HG02571 (cell line): ENCODE measurements around the gene APBB1IP.
A peak's percentile ranks its signal among the peaks of the same experiment; 100 is the strongest.
"Not testable (repeated sequence)": the region's sequence is repeated elsewhere in the genome, so short reads cannot be mapped to it uniquely, and the experiment has no call there.

Experiments used
- ATAC-seq: cut with Tn5 transposase; IDR thresholded peaks from one replicate; pipeline ENCODE4 v1.9.1; 2021; ENCODE audit warnings: mild to moderate bottlenecking, moderate library complexity; ENCODE audit not compliant: unreplicated experiment

The APBB1IP gene, protein sequence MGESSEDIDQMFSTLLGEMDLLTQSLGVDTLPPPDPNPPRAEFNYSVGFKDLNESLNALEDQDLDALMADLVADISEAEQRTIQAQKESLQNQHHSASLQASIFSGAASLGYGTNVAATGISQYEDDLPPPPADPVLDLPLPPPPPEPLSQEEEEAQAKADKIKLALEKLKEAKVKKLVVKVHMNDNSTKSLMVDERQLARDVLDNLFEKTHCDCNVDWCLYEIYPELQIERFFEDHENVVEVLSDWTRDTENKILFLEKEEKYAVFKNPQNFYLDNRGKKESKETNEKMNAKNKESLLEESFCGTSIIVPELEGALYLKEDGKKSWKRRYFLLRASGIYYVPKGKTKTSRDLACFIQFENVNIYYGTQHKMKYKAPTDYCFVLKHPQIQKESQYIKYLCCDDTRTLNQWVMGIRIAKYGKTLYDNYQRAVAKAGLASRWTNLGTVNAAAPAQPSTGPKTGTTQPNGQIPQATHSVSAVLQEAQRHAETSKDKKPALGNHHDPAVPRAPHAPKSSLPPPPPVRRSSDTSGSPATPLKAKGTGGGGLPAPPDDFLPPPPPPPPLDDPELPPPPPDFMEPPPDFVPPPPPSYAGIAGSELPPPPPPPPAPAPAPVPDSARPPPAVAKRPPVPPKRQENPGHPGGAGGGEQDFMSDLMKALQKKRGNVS

DNA sequence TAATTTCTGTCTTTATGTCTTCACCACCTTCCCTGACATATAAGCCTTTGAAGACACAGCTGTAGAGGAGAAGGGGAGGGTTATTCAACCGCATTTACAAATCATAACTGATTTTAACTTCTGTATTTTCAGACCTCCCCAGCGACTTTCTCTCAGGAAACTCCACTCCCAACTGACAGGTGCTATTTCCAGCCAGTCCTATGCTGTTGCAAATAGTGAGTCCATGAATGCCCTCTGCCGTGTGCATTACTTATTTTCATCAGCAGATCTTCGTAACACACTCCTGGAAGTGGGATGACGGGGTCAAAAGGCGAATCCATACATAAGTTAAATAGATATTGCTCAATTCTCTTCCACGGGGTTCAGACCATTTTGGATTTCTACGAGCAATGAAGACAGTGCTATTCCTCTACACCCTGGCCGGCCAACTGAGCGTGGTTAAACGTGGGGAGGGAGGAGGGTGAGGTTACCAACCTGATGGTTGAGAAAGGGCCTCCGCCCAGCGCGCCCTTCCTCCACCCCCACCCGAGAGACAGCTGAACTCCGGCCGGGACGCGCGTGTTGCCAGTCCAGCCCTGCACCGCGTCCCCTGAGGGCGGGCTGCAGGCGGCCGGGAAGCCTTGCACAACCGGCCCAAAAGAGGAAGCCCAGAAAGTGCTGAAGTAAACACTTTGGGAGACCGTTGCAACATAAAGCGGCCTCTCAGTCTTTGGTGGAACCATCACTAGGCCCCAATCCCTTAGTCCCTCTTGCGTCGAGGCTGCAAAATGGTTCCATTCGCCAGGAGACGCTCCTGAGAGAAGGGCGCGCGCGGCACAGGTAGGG is at the start of gene APBB1IP:
TSS of gene APBB1IP (plus strand) at position 705 of the 825 bp plus-strand sequence. CDS start 53,986 bp downstream, outside the sequence.
- peak; percentile 71 for ATAC-seq

GRCh38 chr10:26389533-26389932 is 48.6 kb upstream of the APBB1IP start:
- no peak for ATAC-seq

DNA sequence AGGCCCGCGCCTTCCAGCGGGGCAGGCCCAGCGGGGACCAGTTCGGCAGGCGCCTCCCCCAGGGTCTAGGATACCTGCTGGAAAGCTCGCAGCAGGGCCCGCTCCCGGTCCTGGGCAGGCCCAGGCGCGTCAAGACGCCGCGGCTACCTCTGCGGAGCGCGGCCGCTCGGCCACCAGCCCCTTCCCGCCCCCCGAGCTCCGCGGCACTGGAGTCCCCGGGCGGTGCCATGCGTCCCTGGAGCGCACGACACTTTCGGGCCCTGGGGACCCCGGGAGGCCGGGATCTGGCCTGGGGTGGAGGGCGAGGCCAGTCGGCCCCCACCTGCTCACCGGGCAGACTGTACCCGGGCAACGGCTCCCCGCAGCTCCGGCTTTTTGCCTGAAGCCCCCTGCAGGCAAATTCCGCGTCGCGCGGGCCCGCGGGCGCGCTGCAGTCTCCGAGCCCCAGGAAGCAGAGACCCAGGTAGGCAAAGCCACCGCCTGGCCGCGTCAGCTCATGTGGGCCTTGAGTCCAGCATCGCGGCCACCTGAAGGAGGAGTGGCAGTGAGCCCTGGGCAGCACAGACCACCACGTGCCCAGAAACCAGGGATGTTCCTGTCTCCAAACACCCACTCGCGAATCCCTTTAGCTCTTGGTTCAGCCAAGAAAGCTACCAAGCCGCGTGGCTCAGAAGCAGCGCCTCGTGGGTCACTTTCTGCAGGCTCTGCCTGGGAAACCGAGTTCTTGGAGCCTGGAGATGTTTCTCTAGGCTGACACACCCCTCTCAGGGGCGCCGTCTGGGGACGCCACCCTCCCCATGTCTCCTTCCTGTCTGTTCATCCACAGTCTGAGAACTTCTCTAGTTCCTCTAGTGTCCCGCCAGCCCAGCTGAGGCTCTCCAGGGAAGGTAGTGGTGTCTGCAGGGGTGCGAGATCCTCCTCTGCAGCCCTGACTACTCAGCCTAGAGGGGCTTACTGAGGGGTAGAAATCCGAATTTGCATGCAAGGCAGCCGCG is 46.1 kb upstream of the APBB1IP start:
- no peak for ATAC-seq

GRCh38 chr10:26398353-26398752 is 39.8 kb upstream of the APBB1IP start:
- ATAC-seq = not testable (repeated sequence)

- ATAC-seq = no peak
Measured at GRCh38 chr10:26407406-26407969, 30.7 kb upstream of the APBB1IP start.

GRCh38 chr10:26408858-26409494 is 29.2 kb upstream of the APBB1IP start:
- ATAC-seq = no peak

DNA sequence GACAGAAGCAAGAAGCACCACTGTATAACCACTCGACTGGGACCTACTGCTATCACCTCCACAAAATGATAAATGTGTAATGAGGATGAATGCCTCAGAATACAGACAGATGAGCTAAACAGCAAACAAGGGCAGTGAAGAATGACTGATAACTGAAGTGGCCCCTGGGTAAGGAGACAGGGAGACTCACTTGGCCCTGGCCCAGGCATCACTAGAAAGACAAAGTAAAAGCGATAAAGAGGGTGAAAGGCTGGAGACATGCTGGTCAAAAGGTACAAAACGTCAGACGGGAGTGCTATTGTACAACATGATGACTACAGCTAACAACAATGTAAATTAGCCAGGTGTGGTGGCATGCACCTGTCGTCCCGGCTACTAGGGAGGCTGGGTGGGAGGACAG is 27.8 kb upstream of the APBB1IP start:
- ATAC-seq = no peak

- ATAC-seq = no peak
Measured at GRCh38 chr10:26412932-26413331, 25.2 kb upstream of the APBB1IP start.

GRCh38 chr10:26413375-26413774 is 24.8 kb upstream of the APBB1IP start:
- ATAC-seq = no peak

DNA sequence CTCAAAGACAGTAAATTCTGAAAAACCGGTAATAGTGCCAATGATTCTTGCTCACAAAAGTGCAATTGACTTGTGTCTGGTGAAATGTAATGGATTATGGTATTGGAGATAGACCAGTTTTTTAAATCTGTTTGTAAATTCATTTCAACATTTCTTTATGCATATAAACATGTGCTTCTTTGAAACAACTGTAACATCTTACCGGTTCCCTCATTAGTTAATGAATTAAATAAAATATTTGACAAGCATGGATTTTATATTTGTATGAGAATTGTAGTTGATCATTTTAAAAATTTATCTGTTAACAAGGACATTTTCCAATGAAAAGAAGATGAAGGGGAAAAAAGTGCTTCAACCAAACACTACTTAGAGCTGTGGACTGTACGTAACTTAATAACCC is 21.0 kb upstream of the APBB1IP start:
- ATAC-seq = no peak

DNA sequence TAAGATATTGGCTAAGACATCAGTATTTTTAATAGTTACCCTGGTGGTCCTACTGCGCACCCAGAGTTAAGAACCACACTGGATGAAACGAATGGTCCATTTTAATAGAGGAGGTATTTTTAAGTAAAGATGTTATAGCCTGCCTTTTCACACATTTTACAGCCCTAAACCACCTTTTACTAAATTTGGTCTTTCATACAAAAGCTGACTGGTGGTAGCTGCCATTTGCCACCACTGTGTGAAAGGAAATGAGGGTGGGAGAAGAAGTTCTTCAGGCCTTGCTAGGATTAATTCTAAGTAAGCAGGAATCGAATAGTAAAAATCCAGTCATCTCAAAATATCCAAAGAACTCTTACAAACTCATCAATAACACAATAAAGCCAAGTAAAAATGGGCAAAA is 15.2 kb upstream of the APBB1IP start:
- ATAC-seq = no peak

GRCh38 chr10:26423722-26424121 is 14.4 kb upstream of the APBB1IP start:
- no peak for ATAC-seq

GRCh38 chr10:26430641-26431163 is 7.4 kb upstream of the APBB1IP start:
- ATAC-seq = peak; percentile 91

DNA sequence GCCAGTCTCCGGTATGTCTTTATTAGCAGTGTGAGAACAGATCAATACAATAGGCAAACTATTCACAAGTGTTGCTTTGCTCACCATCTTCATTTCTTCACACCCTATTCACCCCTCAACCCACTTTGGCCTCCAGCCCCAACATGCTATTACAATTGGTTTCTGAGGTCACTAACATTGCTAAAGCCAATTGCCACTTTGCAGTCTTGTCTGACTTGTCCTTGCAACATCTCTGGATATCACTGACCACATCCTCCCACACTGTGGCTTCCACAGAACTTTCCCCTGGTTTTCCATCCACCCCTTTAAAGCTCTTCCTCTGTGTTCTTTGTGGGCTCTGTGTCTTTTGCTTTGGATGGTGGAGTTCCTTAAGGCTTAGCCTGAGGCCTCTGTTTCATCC is 5.2 kb upstream of the APBB1IP start:
- no peak for ATAC-seq

DNA sequence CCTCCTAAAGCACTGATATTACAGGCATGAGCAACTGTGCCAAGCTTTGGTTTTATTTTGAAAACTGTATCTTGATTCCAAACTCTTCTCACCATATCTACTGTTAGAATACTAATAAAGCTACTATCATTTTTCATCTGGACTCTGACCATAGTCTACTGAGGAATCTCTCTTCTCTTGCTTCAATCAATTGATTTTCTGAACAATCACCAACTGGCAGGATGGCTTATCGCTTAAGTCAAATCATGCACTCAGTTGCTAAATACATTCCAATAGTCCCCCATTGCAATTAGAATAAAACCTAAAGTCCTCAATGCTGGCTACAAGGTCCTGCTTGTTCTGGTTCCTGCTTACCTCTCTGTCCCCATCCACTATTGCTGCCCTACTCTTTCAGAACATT is 2.3 kb upstream of the APBB1IP start:
- no peak for ATAC-seq

GRCh38 chr10:26436848-26437247 is 1.3 kb upstream of the APBB1IP start:
- ATAC-seq = no peak

- ATAC-seq = peak; percentile 68
Measured at GRCh38 chr10:26438534-26439341, 597 bp downstream of the APBB1IP start.

GRCh38 chr10:26439406-26440087 is 1.4 kb downstream of the APBB1IP start:
- no peak for ATAC-seq
